IPS-18a (cell line): ENCODE data around the gene NOP10.
"Not testable (repeated sequence)": the region's sequence is repeated elsewhere in the genome, so short reads cannot be mapped to it uniquely, and the experiment has no call there.

Experiments
- H3K27ac ChIP-seq: one replicate; pipeline ENCODE4 v1.5.1; 2013; ENCODE audit warnings: low read length
- H3K27me3 ChIP-seq: one replicate; pipeline ENCODE4 v1.6.1; 2013; ENCODE audit warnings: mild to moderate bottlenecking, low read length; ENCODE audit not compliant: control insufficient read depth, insufficient read depth
- H3K36me3 ChIP-seq: one replicate; pipeline ENCODE4 v1.6.1; 2013; ENCODE audit warnings: low read depth, low read length; ENCODE audit not compliant: control insufficient read depth
- H3K4me1 ChIP-seq: one replicate; pipeline ENCODE4 v1.6.1; 2013; ENCODE audit warnings: low read depth, low read length; ENCODE audit not compliant: control insufficient read depth
- H3K4me3 ChIP-seq: one replicate; pipeline ENCODE4 v1.5.1; 2013; ENCODE audit warnings: low read length
- H3K9ac ChIP-seq: one replicate; pipeline ENCODE4 v1.6.1; 2013; ENCODE audit warnings: mild to moderate bottlenecking, low read length, moderate library complexity
- H3K9me3 ChIP-seq: one replicate; pipeline ENCODE4 v1.6.1; 2013; ENCODE audit warnings: low read depth, low read length; ENCODE audit not compliant: control insufficient read depth

Gene NOP10

DNA sequence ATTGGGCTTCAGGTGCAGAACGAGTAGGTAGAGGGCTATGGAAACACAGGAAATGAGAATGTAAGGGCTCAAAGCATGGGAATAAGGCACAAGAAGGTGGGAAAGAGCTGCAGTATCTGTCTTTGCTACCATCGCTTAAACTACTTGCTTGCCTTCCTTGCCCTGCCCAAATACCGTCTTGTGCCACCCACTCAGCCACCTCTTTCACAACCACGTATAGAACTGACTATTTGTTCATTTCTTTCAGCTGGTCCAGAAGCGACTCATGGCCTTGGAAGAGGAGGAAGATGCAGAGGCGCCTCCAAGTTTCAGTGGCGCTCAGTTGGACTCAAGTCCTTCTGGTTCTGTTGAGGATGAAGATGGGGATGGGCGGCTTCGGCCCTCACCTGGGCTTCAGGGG, 12.3 kb upstream of the NOP10 start:
- no peak overlapping the region for H3K9ac ChIP-seq
- H3K9me3 ChIP-seq, result no peaks in the 10 kb centered on the region
- H3K36me3 ChIP-seq, result peaks cover 41% of the 10 kb centered on the region
- H3K4me1 ChIP-seq, result no peaks in the 10 kb centered on the region
- H3K27me3 ChIP-seq, result no peaks in the 10 kb centered on the region
- no peak overlapping the region for H3K4me3 ChIP-seq
- H3K27ac ChIP-seq, result no peak overlapping the region

DNA sequence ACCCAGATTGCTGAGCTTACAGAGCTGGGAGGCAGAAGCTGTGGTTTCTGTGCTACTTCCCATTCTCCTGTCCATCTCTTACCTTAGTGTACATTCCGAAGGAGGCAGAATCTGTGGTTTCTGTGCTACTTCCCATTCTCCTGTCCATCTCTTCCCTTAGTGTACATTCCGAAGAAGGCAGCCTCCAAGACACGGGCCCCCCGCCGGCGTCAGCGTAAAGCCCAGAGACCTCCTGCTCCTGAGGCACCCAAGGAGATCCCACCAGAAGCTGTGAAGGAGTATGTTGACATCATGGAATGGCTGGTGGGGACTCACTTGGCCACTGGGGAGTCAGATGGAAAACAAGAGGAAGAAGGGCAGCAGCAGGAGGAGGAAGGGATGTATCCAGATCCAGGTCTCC, 11.3 kb upstream of the NOP10 start:
- no peak overlapping the region for H3K27ac ChIP-seq
- no peak overlapping the region for H3K9ac ChIP-seq
- no peaks in the 10 kb centered on the region for H3K27me3 ChIP-seq
- H3K4me1 ChIP-seq, result no peaks in the 10 kb centered on the region
- H3K36me3 ChIP-seq, result peaks cover 34% of the 10 kb centered on the region
- H3K9me3 ChIP-seq, result no peaks in the 10 kb centered on the region
- no peak overlapping the region for H3K4me3 ChIP-seq

DNA sequence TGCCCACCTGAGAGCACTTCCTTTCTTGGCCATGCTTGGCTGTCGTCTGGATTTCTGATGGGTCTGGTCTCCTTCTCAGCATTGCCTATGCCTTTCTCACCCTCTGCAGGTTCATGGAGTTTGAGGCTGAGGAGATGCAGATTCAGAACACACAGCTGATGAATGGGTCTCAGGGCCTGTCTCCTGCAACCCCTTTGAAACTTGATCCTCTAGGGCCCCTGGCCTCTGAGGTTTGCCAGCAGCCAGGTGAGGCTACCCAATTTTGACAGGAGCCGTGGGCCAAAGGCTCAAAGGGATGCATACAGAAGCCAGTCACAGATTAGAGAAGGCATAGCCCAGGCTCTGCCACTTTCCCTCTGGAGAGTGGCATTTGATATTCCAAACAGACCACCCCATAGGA, 10.7 kb upstream of the NOP10 start:
- H3K9ac ChIP-seq, result no peak overlapping the region
- H3K9me3 ChIP-seq, result no peaks in the 10 kb centered on the region
- no peak overlapping the region for H3K4me3 ChIP-seq
- no peaks in the 10 kb centered on the region for H3K27me3 ChIP-seq
- no peak overlapping the region for H3K27ac ChIP-seq
- H3K36me3 ChIP-seq, result peaks cover 30% of the 10 kb centered on the region
- H3K4me1 ChIP-seq, result no peaks in the 10 kb centered on the region

DNA sequence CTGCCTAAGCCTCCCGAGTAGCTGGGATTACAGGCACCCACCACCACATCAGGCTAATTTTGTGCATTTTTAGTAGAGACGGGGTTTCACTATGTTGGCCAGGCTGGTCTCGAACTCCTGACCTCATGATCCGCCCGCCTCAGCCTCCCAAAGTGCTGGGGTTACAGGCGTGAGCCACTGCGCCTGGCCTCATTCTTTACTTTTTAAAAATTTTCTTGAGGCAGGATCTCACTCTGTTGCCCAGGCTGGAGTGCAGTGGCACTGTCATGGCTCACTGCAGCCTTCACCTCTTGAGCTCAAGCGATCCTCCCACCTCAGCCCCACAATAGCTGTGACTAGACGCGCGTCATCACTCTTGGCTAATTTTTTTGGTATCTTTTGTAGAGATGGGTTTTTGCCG, 10.1 kb upstream of the NOP10 start:
- not testable (repeated sequence) for H3K9me3 ChIP-seq, H3K9ac ChIP-seq, H3K4me1 ChIP-seq, H3K27me3 ChIP-seq, H3K4me3 ChIP-seq, H3K27ac ChIP-seq
- peaks cover 26% of the 10 kb centered on the region for H3K36me3 ChIP-seq

DNA sequence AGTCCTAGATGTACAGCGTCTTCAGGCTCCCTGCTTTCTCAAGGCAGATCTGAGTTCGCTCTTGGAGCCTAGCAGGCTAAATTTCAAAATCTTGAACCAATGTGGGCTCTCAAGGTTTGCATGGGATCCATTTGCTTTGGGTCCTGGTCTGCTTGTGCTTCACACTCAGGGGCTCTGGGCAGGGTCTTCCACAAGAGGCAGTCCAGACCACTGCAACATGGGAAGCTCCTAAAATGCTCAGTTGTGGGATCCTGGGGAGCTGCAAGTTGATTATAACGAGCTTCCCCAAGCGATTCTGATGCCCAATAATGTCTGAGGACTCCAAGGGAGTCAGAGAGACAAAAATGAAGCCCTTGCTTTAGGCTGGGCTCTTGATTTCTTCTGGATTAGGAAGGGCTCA, 6.8 kb upstream of the NOP10 start:
- H3K9me3 ChIP-seq, result no peaks in the 10 kb centered on the region
- no peak overlapping the region for H3K4me3 ChIP-seq
- H3K9ac ChIP-seq, result no peak overlapping the region

DNA sequence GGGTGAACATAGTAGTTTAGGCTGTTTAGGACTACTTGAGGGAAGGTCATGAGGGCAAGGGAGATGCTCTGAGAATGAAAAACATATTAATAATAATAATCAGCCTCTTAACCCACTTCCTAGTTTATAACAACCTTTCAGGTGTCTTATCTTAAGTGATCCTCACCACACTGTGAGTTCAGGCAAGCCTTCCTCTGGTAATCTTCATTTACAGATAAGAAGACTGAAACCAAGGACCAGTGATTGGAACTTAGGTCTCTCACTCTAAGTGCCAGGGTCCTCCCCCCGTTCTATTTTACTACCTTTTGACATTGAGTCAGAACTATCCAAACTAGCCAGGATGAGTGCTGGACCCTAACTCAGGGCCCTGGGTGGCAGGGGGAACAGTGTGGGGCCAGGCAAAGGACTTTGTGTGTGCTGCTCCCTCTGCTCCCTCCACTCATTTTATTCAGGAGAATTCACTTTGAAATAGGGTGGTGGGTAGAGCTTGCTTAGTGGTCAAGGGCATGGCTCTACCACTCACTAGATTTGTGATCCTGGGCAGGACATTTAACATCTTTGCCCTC, 5.9 kb upstream of the NOP10 start:
- Histone ChIP-seq H3K4me1 (peaks cover 5% of the 10 kb centered on the region), H3K36me3 (no peaks in the 10 kb centered on the region), H3K9me3 (no peaks in the 10 kb centered on the region), H3K4me3 (no peak overlapping the region), H3K9ac (no peak overlapping the region), H3K27me3 (no peaks in the 10 kb centered on the region), H3K27ac (no peak overlapping the region)

More for the DNA sequence above, 6.8 kb upstream of the NOP10 start:
- Histone ChIP-seq H3K36me3 (peaks cover 6% of the 10 kb centered on the region), H3K27ac (no peak overlapping the region), H3K4me1 (peaks cover 5% of the 10 kb centered on the region), H3K27me3 (no peaks in the 10 kb centered on the region)

DNA sequence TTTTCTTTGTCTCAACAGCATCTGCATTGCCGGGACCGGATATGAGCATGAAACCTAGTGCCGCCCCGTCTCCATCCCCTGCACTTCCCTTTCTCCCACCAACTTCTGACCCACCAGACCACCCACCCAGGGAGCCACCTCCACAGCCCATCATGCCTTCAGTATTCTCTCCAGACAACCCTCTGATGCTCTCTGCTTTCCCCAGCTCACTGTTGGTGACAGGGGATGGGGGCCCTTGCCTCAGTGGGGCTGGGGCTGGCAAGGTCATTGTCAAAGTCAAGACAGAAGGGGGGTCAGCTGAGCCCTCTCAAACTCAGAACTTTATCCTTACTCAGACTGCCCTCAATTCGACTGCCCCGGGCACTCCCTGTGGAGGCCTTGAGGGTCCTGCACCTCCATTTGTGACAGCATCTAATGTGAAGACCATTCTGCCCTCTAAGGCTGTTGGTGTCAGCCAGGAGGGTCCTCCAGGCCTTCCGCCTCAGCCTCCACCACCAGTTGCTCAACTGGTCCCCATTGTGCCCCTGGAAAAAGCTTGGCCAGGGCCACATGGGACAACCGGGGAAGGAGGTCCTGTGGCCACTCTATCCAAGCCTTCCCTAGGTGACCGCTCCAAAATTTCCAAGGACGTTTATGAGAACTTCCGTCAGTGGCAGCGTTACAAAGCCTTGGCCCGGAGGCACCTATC, 5.2 kb upstream of the NOP10 start:
- no peaks in the 10 kb centered on the region for H3K9me3 ChIP-seq
- H3K27me3 ChIP-seq, result no peaks in the 10 kb centered on the region
- H3K4me1 ChIP-seq, result peaks cover 5% of the 10 kb centered on the region
- no peaks in the 10 kb centered on the region for H3K36me3 ChIP-seq
- H3K4me3 ChIP-seq, result no peak overlapping the region
- no peak overlapping the region for H3K27ac ChIP-seq
- no peak overlapping the region for H3K9ac ChIP-seq

DNA sequence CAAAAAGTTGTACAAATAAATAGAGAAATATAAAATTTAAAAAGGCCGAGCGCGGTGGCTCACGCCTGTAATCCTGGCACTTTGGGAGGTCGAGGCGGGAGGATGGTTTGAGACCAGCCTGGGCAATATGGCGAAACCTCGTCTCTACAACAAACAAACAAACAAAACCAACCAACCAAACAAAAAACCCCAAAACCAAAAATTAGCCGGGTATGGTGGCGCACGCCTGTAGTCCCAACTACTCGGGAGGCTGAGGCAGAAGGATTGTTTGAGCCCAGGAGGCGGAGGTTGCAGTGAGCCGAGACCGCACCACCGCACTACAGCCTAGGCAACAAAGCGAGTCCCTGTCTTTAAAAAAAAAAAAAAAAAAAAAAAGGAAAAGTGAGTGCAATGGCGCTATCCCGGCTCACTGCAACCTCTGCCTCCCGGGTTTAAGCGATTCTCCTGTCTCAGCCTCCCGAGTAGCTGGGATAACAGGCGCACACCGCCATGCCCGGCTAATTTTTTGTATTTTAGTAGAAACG, 661 bp downstream of the NOP10 start:
- Histone ChIP-seq H3K9ac (peak overlapping the region; percentile 92), H3K27ac (peak overlapping the region; percentile 36)

DNA sequence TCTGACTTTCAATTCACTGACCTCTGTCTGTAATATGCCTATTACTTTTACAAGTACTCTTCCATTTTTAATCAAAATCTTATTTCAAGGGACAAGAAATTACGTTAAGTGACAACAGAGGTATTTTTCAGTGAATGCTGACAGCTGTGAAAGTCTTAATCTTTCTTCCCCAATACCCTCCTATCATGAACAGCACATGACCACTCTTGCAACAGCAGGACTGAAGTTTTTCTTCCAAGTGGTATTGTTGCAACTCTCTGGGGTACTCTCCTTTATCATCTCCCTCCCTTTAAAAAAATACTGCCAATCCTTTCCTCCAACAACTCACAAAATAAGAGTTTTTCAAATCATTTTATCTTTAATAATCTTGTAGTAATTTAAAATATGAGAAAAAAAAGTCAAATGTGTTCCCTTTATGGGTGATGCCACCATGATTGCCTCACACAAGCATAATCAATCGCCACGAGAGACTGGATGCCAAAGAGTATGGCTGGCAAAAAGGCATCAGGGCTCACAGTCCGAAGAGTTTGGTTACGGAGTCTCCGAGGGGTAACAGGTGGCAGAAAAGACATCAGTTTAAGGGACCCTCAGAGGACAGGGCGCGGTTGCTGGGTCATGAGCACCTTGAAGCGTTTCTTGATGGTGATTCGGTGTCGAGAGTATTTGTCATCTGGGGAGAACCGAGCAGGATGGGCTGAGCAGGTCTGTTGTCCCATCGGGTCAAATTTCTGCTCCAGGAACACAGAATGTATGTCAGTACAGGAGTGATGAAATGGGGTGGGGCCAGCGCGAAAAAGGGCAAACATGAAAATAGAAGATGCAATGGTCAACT, 1.3 kb downstream of the NOP10 start:
- H3K27ac ChIP-seq, result no peak overlapping the region
- no peaks in the 10 kb centered on the region for H3K9me3 ChIP-seq
- H3K27me3 ChIP-seq, result peaks cover 5% of the 10 kb centered on the region
- H3K4me3 ChIP-seq, result peak overlapping the region; percentile 82
- H3K36me3 ChIP-seq, result peaks cover 18% of the 10 kb centered on the region
- peak overlapping the region; percentile 92 for H3K9ac ChIP-seq
- H3K4me1 ChIP-seq, result peaks cover 5% of the 10 kb centered on the region

More for the DNA sequence above, 661 bp downstream of the NOP10 start:
- H3K9me3 ChIP-seq, H3K4me1 ChIP-seq, H3K27me3 ChIP-seq: not testable (repeated sequence)
- Histone ChIP-seq H3K4me3 (peak overlapping the region; percentile 82), H3K36me3 (peaks cover 18% of the 10 kb centered on the region)

DNA sequence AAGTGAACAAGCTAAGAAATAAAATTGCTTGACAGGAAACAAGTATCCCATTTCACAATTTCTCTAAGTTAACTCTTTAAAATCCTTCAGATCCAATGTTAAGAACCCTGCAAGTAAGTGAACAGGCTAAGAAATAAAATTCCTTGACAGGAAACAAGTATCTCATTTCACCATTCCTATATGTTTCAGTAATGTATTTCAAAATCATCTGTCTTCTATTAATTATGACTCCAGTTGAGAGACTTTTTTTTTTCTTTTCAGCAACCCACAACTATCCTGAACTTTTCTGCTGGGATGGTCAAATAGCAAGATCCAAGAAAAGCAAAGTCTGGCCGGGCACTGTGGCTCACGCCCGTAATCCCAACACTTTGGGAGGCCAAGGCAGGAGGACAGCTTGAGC, 3.0 kb downstream of the NOP10 start:
- H3K27me3 ChIP-seq, result peaks cover 9% of the 10 kb centered on the region
- H3K36me3 ChIP-seq, result peaks cover 18% of the 10 kb centered on the region
- no peaks in the 10 kb centered on the region for H3K9me3 ChIP-seq
- H3K27ac ChIP-seq, result no peak overlapping the region
- H3K4me1 ChIP-seq, result peaks cover 2% of the 10 kb centered on the region
- H3K9ac ChIP-seq, result no peak overlapping the region
- H3K4me3 ChIP-seq, result no peak overlapping the region

DNA sequence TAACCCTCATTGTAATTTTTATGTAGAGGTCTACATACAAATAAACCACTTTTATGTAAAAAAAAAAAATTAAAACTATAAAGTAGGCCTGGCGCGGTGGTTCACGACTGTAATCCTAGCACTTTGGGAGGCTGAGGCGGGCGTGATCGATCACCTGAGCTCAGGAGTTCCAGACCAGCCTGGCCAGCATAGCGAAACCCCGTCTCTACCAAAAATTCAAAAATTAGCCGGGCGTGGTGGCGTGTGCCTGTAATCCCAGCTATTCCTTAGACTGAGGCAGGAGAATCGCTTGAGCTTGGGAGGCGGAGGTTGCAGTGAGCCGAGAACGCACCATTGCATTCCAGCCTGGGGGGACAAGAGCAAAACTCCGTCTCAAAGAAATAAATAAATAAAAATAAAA, 4.6 kb downstream of the NOP10 start:
- no peaks in the 10 kb centered on the region for H3K9me3 ChIP-seq
- H3K4me1 ChIP-seq, result peaks cover 2% of the 10 kb centered on the region
- H3K27ac ChIP-seq, result no peak overlapping the region
- peak overlapping the region; percentile 91 for H3K4me3 ChIP-seq
- H3K27me3 ChIP-seq, result peaks cover 9% of the 10 kb centered on the region
- peak overlapping the region; percentile 61 for H3K9ac ChIP-seq
- peaks cover 18% of the 10 kb centered on the region for H3K36me3 ChIP-seq
